Peyer's patch (tissue), 4 donors: ENCODE results near the gene NFYB.

Experiments
- CTCF ChIP-seq, 6 experiments: fragments of 450-650 bp in 4 of 6; fragments of 200-600 bp in 2 of 6; sonication (generic) in 1 of 6; IDR thresholded peaks; one replicate each; pipeline ENCODE4 v1.5.1; 2017 to 2019; ENCODE audit warnings: antibody characterized with exemption in 6 of 6, mild to moderate bottlenecking in 3 of 6, moderate library complexity in 1 of 6
- POLR2A ChIP-seq, 2 donors: fragments of 450-650 bp; IDR thresholded peaks; one replicate each; pipeline ENCODE4 v1.5.1; 2017; ENCODE audit warnings: antibody characterized with exemption in 2 of 2, mild to moderate bottlenecking in 2 of 2, moderate library complexity in 2 of 2

- TF ChIP-seq CTCF (IDR thresholded peaks at IDR 0.05): no peak
- TF ChIP-seq POLR2A (IDR thresholded peaks at IDR 0.05): no peak
These were observed 4.5 kb upstream of the NFYB start for GRCh38 chr12:104142543-104142942.
